ES-I3 (cell line): ENCODE results near the gene SRPX2.

ENCODE experiments used
- H3K36me3 ChIP-seq: 2 replicates; pipeline ENCODE4 v1.6.1; 2013; ENCODE audit warnings: mild to moderate bottlenecking, low read length, control low read depth, moderate library complexity; ENCODE audit not compliant: insufficient read depth
- H3K4me1 ChIP-seq: 2 replicates; pipeline ENCODE4 v1.6.1; 2013; ENCODE audit warnings: mild to moderate bottlenecking, control low read depth, low read length; ENCODE audit not compliant: insufficient read depth
- H3K9ac ChIP-seq: 2 replicates; pipeline ENCODE4 v1.6.1; 2013; ENCODE audit warnings: low read depth, mild to moderate bottlenecking, low read length, moderate library complexity
- H3K9me3 ChIP-seq: 2 replicates; pipeline ENCODE4 v1.6.1; 2013; ENCODE audit warnings: mild to moderate bottlenecking, low read length, moderate library complexity; ENCODE audit not compliant: control insufficient read depth, insufficient read depth

SRPX2 gene

GRCh38 chrX:100642290-100642689 is 1.7 kb upstream of the SRPX2 start:
- no peak overlapping the region for H3K9ac ChIP-seq
- H3K4me1 ChIP-seq: peaks cover 24% of the 10 kb centered on the region; the same call in 1 of the 2 replicates
- no peaks in the 10 kb centered on the region for H3K9me3 ChIP-seq
- H3K36me3 ChIP-seq: no peaks in the 10 kb centered on the region

GRCh38 chrX:100643212-100643611 is 787 bp upstream of the SRPX2 start:
- no peak overlapping the region for H3K9ac ChIP-seq
- no peaks in the 10 kb centered on the region for H3K36me3 ChIP-seq
- no peaks in the 10 kb centered on the region for H3K9me3 ChIP-seq
- peaks cover 28% of the 10 kb centered on the region for H3K4me1 ChIP-seq

- Histone ChIP-seq H3K36me3 (no peaks in the 10 kb centered on the region), H3K9ac (no peak overlapping the region), H3K4me1 (peaks cover 43% of the 10 kb centered on the region)
Measured at GRCh38 chrX:100645106-100645505, 1.1 kb downstream of the SRPX2 start.

GRCh38 chrX:100647095-100647494 is 3.1 kb downstream of the SRPX2 start:
- peaks cover 40% of the 10 kb centered on the region for H3K4me1 ChIP-seq
- no peaks in the 10 kb centered on the region for H3K9me3 ChIP-seq
- no peak overlapping the region for H3K9ac ChIP-seq
- H3K36me3 ChIP-seq: no peaks in the 10 kb centered on the region

More at GRCh38 chrX:100645106-100645505, 1.1 kb downstream of the SRPX2 start:
- H3K9me3 ChIP-seq: no peaks in the 10 kb centered on the region

- Histone ChIP-seq H3K9ac (no peak overlapping the region), H3K4me1 (peaks cover 35% of the 10 kb centered on the region), H3K36me3 (no peaks in the 10 kb centered on the region), H3K9me3 (no peaks in the 10 kb centered on the region)
Measured at GRCh38 chrX:100647739-100648138, 3.7 kb downstream of the SRPX2 start.

GRCh38 chrX:100648458-100649417 is 4.7 kb downstream of the SRPX2 start:
- H3K4me1 ChIP-seq: peaks cover 35% of the 10 kb centered on the region
- H3K36me3 ChIP-seq: no peaks in the 10 kb centered on the region
- no peak overlapping the region for H3K9ac ChIP-seq
- H3K9me3 ChIP-seq: no peaks in the 10 kb centered on the region

GRCh38 chrX:100649550-100650356 is 5.8 kb downstream of the SRPX2 start:
- peaks cover 30% of the 10 kb centered on the region for H3K4me1 ChIP-seq

GRCh38 chrX:100650841-100651240 is 6.8 kb downstream of the SRPX2 start:
- no peak overlapping the region for H3K9ac ChIP-seq
- no peaks in the 10 kb centered on the region for H3K36me3 ChIP-seq
- no peaks in the 10 kb centered on the region for H3K9me3 ChIP-seq
- H3K4me1 ChIP-seq: peaks cover 29% of the 10 kb centered on the region

More at GRCh38 chrX:100649550-100650356, 5.8 kb downstream of the SRPX2 start:
- no peaks in the 10 kb centered on the region for H3K36me3 ChIP-seq
- no peak overlapping the region; the same call in 1 of the 2 replicates for H3K9ac ChIP-seq
- H3K9me3 ChIP-seq: no peaks in the 10 kb centered on the region

GRCh38 chrX:100652266-100652665 is 8.3 kb downstream of the SRPX2 start:
- H3K36me3 ChIP-seq: no peaks in the 10 kb centered on the region
- H3K9ac ChIP-seq: no peak overlapping the region
- peaks cover 23% of the 10 kb centered on the region for H3K4me1 ChIP-seq
- H3K9me3 ChIP-seq: no peaks in the 10 kb centered on the region

GRCh38 chrX:100654261-100654660 is 10.3 kb downstream of the SRPX2 start:
- Histone ChIP-seq H3K9ac (no peak overlapping the region), H3K9me3 (no peaks in the 10 kb centered on the region), H3K4me1 (peaks cover 11% of the 10 kb centered on the region; the same call in 1 of the 2 replicates)

GRCh38 chrX:100658941-100659381 is 15.0 kb downstream of the SRPX2 start:
- H3K4me1 ChIP-seq: no peaks in the 10 kb centered on the region
- H3K9me3 ChIP-seq: no peaks in the 10 kb centered on the region
- no peaks in the 10 kb centered on the region for H3K36me3 ChIP-seq
- no peak overlapping the region for H3K9ac ChIP-seq

More at GRCh38 chrX:100654261-100654660, 10.3 kb downstream of the SRPX2 start:
- no peaks in the 10 kb centered on the region for H3K36me3 ChIP-seq

GRCh38 chrX:100659431-100660137 is 15.6 kb downstream of the SRPX2 start:
- Histone ChIP-seq H3K9me3 (no peaks in the 10 kb centered on the region), H3K36me3 (no peaks in the 10 kb centered on the region), H3K9ac (no peak overlapping the region), H3K4me1 (no peaks in the 10 kb centered on the region)

GRCh38 chrX:100662170-100662569 is 18.2 kb downstream of the SRPX2 start:
- no peaks in the 10 kb centered on the region for H3K36me3 ChIP-seq
- H3K9me3 ChIP-seq: no peaks in the 10 kb centered on the region
- no peaks in the 10 kb centered on the region for H3K4me1 ChIP-seq

GRCh38 chrX:100662796-100663195 is 18.8 kb downstream of the SRPX2 start:
- Histone ChIP-seq H3K9me3 (no peaks in the 10 kb centered on the region), H3K36me3 (no peaks in the 10 kb centered on the region)

More at GRCh38 chrX:100662170-100662569, 18.2 kb downstream of the SRPX2 start:
- H3K9ac ChIP-seq: no peak overlapping the region

More at GRCh38 chrX:100662796-100663195, 18.8 kb downstream of the SRPX2 start:
- no peaks in the 10 kb centered on the region for H3K4me1 ChIP-seq
- H3K9ac ChIP-seq: no peak overlapping the region
